H1 (cell line): ENCODE data around the gene GDF3.

Source experiments
- ATF3 ChIP-seq: IDR thresholded peaks from 2 replicates; pipeline ENCODE4 v1.6.1; 2011; ENCODE audit warnings: low read depth, mild to moderate bottlenecking, low read length; ENCODE audit not compliant: insufficient read depth
- CBX5 ChIP-seq: fragments of 300-800, 300-1000 bp; sonication (generic); IDR thresholded peaks from 2 replicates; pipeline ENCODE4 v1.7.1; 2016; ENCODE audit warnings: antibody characterized with exemption, low read length, low read depth
- FOSL1 ChIP-seq: IDR thresholded peaks from 2 replicates; pipeline ENCODE4 v1.6.1; 2011; ENCODE audit warnings: mild to moderate bottlenecking, low read depth, low read length, moderate library complexity; ENCODE audit not compliant: insufficient read depth
- GABPA ChIP-seq: IDR thresholded peaks from 2 replicates; pipeline ENCODE4 v1.6.1; 2011; ENCODE audit warnings: mild to moderate bottlenecking, low read length, moderate library complexity, borderline replicate concordance; ENCODE audit not compliant: insufficient read depth
- RAD21 ChIP-seq, 2 experiments: IDR thresholded peaks in 1 of 2; conservative IDR thresholded peaks in 1 of 2; 2 replicates each; pipeline ENCODE4 v1.6.1; 2011; ENCODE audit warnings: low read depth in 2 of 2, low read length in 2 of 2, improper control_type of control experiment in 1 of 2, inconsistent platforms in 1 of 2, mild to moderate bottlenecking in 1 of 2, moderate library complexity in 1 of 2

DNA sequence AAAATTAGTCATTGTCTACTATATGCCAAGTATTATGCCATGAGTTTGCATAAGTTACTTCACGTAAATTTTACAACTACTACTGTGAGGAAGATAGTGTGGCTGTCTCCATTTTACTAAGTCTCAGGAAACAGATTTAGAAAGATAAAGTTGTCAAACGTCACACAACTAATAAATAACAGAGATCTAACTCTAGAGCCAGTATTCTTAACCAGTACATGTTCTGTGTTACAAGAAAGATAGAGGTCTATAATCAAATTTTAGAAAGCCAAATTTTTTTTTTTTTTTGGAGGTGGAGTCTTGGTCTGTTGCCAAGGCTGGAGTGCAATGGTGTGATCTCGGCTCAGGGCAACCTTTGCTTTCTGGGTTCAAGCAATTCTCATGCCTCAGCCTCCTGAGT, 37.4 kb upstream of the GDF3 start:
- TF ChIP-seq GABPA (no peak), RAD21 (IDR thresholded peaks at IDR 0.05 in 1 of 2, conservative IDR thresholded peaks at IDR 0.05 in 1 of 2; ENCODE audit: low read depth in 2 of 2, low read length in 2 of 2) (no peak), FOSL1 (no peak), CBX5 (no peak), ATF3 (no peak)
